T-cell (primary cell): Measurements from ENCODE around the gene SMARCC1. TPM values are rescaled to one million over a fixed set of nuclear protein-coding genes. Genes with fewer than 3 reads are reported as not detected.
A peak's percentile ranks its signal among the peaks of the same experiment; 100 is the strongest.

ENCODE experiments used
- ATAC-seq, 4 experiments: fragments of 200-7000 bp in 3 of 4; fragments of 150-1000 bp in 1 of 4; cut with Tn5 transposase; replicated peaks in 1 of 4; 1 replicate in 3 of 4; 2 replicates in 1 of 4; pipeline ENCODE4 v1.10.0; 2021; ENCODE audit warnings: moderate library complexity in 3 of 4, mild to moderate bottlenecking in 2 of 4, moderate number of reproducible peaks in 1 of 4
- CTCF ChIA-PET, 2 donors: fragments of 300-600 bp; sonication (Branson Sonifier 250); formaldehyde crosslinking; loops; one replicate each; lab custom pipeline; 2022; ENCODE audit warnings: antibody characterized with exemption in 2 of 2; lab: Charles Lee
- POLR2A ChIA-PET, 2 donors: fragments of 300-600 bp; sonication (Branson Sonifier 250); formaldehyde crosslinking; loops; one replicate each; lab custom pipeline; 2022; ENCODE audit warnings: antibody characterized with exemption in 2 of 2; lab: Charles Lee
- DNase-seq, 35 experiments: peaks; one replicate each; pipeline versions ENCODE4 v3.0.0 to v3.0.0-alpha.2; 2013 to 2023
- H3K27ac ChIP-seq: one replicate; pipeline ENCODE4 v1.5.1; 2013; ENCODE audit warnings: low read length
- H3K27me3 ChIP-seq, 2 experiments: replicated peaks in 1 of 2; 1 replicate in 1 of 2; 2 replicates in 1 of 2; pipeline versions ENCODE4 v1.6.1 to v1.7.0; 2013; ENCODE audit warnings: low read length in 1 of 2, mixed read lengths in 1 of 2; ENCODE audit not compliant: control insufficient read depth in 2 of 2, insufficient read depth in 2 of 2; ENCODE audit errors: extremely low read depth in 1 of 2
- H3K36me3 ChIP-seq, 2 donors: 1 replicate in 1 of 2; 2 replicates in 1 of 2; pipeline versions ENCODE4 v1.6.1 to v1.7.0; 2013; ENCODE audit warnings: low read length in 1 of 2; ENCODE audit not compliant: control insufficient read depth in 2 of 2, insufficient read depth in 1 of 2; ENCODE audit errors: extremely low read depth in 1 of 2
- H3K4me1 ChIP-seq, 2 experiments: 1 replicate in 1 of 2; 2 replicates in 1 of 2; pipeline versions ENCODE4 v1.6.1 to v1.7.0; 2013; ENCODE audit warnings: low read length in 2 of 2, mixed read lengths in 1 of 2; ENCODE audit not compliant: insufficient read depth in 2 of 2, control insufficient read depth in 1 of 2; ENCODE audit errors: extremely low read depth in 1 of 2
- H3K4me3 ChIP-seq, 2 donors: 1 replicate in 1 of 2; 2 replicates in 1 of 2; pipeline versions ENCODE4 v1.5.1 to v1.7.0; 2013; ENCODE audit warnings: mild to moderate bottlenecking in 2 of 2, low read length in 1 of 2, moderate library complexity in 1 of 2; ENCODE audit not compliant: control insufficient read depth in 1 of 2; ENCODE audit errors: extremely low read depth in 1 of 2
- H3K9me3 ChIP-seq: 2 replicates; pipeline ENCODE4 v1.7.0; 2013
- H3K27ac Mint-ChIP-seq, 2 donors: one replicate each; pipeline ENCODE4 v1.8.0; 2020 to 2021; ENCODE audit warnings: mild to moderate bottlenecking in 2 of 2, mixed read lengths in 2 of 2
- H3K27me3 Mint-ChIP-seq, 2 donors: one replicate each; pipeline ENCODE4 v1.8.0; 2021 to 2022; ENCODE audit warnings: mixed read lengths in 2 of 2
- H3K36me3 Mint-ChIP-seq: one replicate; pipeline ENCODE4 v1.8.0; 2021; ENCODE audit warnings: mixed read lengths
- H3K4me1 Mint-ChIP-seq, 3 donors: one replicate each; pipeline ENCODE4 v1.8.0; 2020 to 2022; ENCODE audit warnings: mixed read lengths in 3 of 3, mild to moderate bottlenecking in 1 of 3
- H3K4me3 Mint-ChIP-seq, 3 donors: one replicate each; pipeline ENCODE4 v1.8.0; 2020 to 2022; ENCODE audit warnings: mild to moderate bottlenecking in 3 of 3, mixed read lengths in 3 of 3, moderate library complexity in 3 of 3
- H3K9me3 Mint-ChIP-seq, 3 donors: one replicate each; pipeline ENCODE4 v1.8.0; 2020 to 2022; ENCODE audit warnings: mixed read lengths in 3 of 3
- WGBS: methylation state at CpG from one replicate; pipeline ENCODE4 v1.1.5; 2013; ENCODE audit warnings: missing lambda C conversion rate; ENCODE audit not compliant: insufficient coverage; 5-methylcytosine and 5-hydroxymethylcytosine counted together
- total RNA-seq, 35 experiments: library from RNA in 6 of 35; stranded (reverse) in 6 of 35; fragments of 120-200 nt in 1 of 35; gene quantifications; one replicate each; pipeline versions ENCODE4 v1.2.1 to v1.2.4 and lab custom pipeline; 2013 to 2026

The SMARCC1 gene
- total RNA-seq, 5 donors from 2014 or later (not counting 1 experiment from before 2014, with no cell fraction given) = 88.9 to 99.3 (median 92.4) TPM

- Mint-ChIP-seq H3K4me1 (peaks cover 0 to 4% (median 3%) of the 10 kb centered on the region in 3 donors), H3K4me3 (no peak overlapping the region), H3K27me3 (no peaks in the 10 kb centered on the region), H3K27ac (peak overlapping the region in 1 of 2 donors; percentile 61), H3K9me3 (peaks cover 0 to 11% (median 0%) of the 10 kb centered on the region in 3 donors), H3K36me3 (peaks cover 53% of the 10 kb centered on the region)
- H3K4me1 ChIP-seq = no peaks in the 10 kb centered on the region
- ChIA-PET CTCF (no interaction called here), POLR2A (no interaction called here)
- ATAC-seq (no peak), DNase-seq (no peak)
- no peaks in the 10 kb centered on the region for H3K27me3 ChIP-seq
- peaks cover 8 to 46% of the 10 kb centered on the region in 2 donors for H3K36me3 ChIP-seq
- no peak overlapping the region for H3K4me3 ChIP-seq
- WGBS = 100% methylated on average over 3 of the region's 5 CpGs
- H3K27ac ChIP-seq = no peak overlapping the region
- peaks cover 2% of the 10 kb centered on the region for H3K9me3 ChIP-seq
These were observed 120.5 kb downstream of the SMARCC1 start for GRCh38 chr3:47661121-47661752.

GRCh38 chr3:47658444-47658843 lies 123.2 kb downstream of the SMARCC1 start:
- no peak overlapping the region for H3K27ac ChIP-seq
- CTCF ChIA-PET = no interaction called here
- Mint-ChIP-seq H3K27me3 (no peaks in the 10 kb centered on the region), H3K36me3 (peaks cover 61% of the 10 kb centered on the region), H3K4me1 (peaks cover 2 to 4% (median 3%) of the 10 kb centered on the region in 3 donors), H3K9me3 (peaks cover 0 to 11% (median 0%) of the 10 kb centered on the region in 3 donors), H3K27ac (no peak overlapping the region), H3K4me3 (no peak overlapping the region)
- POLR2A ChIA-PET = no interaction called here
- H3K4me1 ChIP-seq = no peaks in the 10 kb centered on the region
- H3K27me3 ChIP-seq = no peaks in the 10 kb centered on the region
- H3K36me3 ChIP-seq = peaks cover 8 to 37% of the 10 kb centered on the region in 2 donors
- H3K9me3 ChIP-seq = peaks cover 2% of the 10 kb centered on the region
- ATAC-seq = no peak
- H3K4me3 ChIP-seq = no peak overlapping the region
- DNase-seq = no peak
- WGBS = no CpG with 5 or more reads among the region's 1 CpG

GRCh38 chr3:47652142-47652541 lies 129.6 kb downstream of the SMARCC1 start:
- POLR2A ChIA-PET = interaction anchor here in 1 of 2 donors (0.7 kb wide), 1 partner anchor 1094 kb away, joined by 9 read pairs; no protein-coding TSS in a partner anchor
- no peak overlapping the region for H3K4me3 Mint-ChIP-seq
- H3K9me3 Mint-ChIP-seq = no peaks in the 10 kb centered on the region
- no peak for ATAC-seq
- CTCF ChIA-PET = no interaction called here
- WGBS = 100% methylated on average over 1 of the region's 3 CpGs
- H3K4me1 Mint-ChIP-seq = peaks cover 0 to 4% (median 3%) of the 10 kb centered on the region in 3 donors
- no peaks in the 10 kb centered on the region for H3K4me1 ChIP-seq
- H3K27me3 ChIP-seq = no peaks in the 10 kb centered on the region
- DNase-seq = no peak
- peaks cover 5 to 12% of the 10 kb centered on the region in 2 donors for H3K36me3 ChIP-seq
- no peaks in the 10 kb centered on the region for H3K9me3 ChIP-seq
- H3K27ac ChIP-seq = no peak overlapping the region
- no peak overlapping the region for H3K27ac Mint-ChIP-seq
- H3K27me3 Mint-ChIP-seq = no peaks in the 10 kb centered on the region
- H3K36me3 Mint-ChIP-seq = peaks cover 47% of the 10 kb centered on the region
- no peak overlapping the region for H3K4me3 ChIP-seq

- Mint-ChIP-seq H3K4me3 (no peak overlapping the region), H3K27ac (no peak overlapping the region), H3K4me1 (peaks cover 0 to 4% (median 0%) of the 10 kb centered on the region in 3 donors), H3K9me3 (no peaks in the 10 kb centered on the region), H3K36me3 (peaks cover 46% of the 10 kb centered on the region), H3K27me3 (no peaks in the 10 kb centered on the region)
- H3K9me3 ChIP-seq = no peaks in the 10 kb centered on the region
- H3K36me3 ChIP-seq = peaks cover 0 to 16% of the 10 kb centered on the region in 2 donors
- POLR2A ChIA-PET = no interaction called here
- no peak overlapping the region for H3K4me3 ChIP-seq
- no peaks in the 10 kb centered on the region for H3K27me3 ChIP-seq
- DNase-seq (no peak), ATAC-seq (no peak)
- no peaks in the 10 kb centered on the region for H3K4me1 ChIP-seq
- CTCF ChIA-PET = no interaction called here
- 100% methylated on average over 1 of the region's 1 CpG for WGBS
- no peak overlapping the region for H3K27ac ChIP-seq
These were observed 131.4 kb downstream of the SMARCC1 start for GRCh38 chr3:47650294-47650693.

- Mint-ChIP-seq H3K36me3 (peaks cover 39% of the 10 kb centered on the region), H3K27ac (no peak overlapping the region), H3K9me3 (no peaks in the 10 kb centered on the region), H3K4me1 (peaks cover 0 to 2% (median 0%) of the 10 kb centered on the region in 3 donors), H3K27me3 (no peaks in the 10 kb centered on the region), H3K4me3 (no peak overlapping the region)
- Histone ChIP-seq H3K27me3 (no peaks in the 10 kb centered on the region), H3K4me1 (no peaks in the 10 kb centered on the region), H3K27ac (no peak overlapping the region), H3K9me3 (no peaks in the 10 kb centered on the region), H3K36me3 (peaks cover 0 to 28% of the 10 kb centered on the region in 2 donors), H3K4me3 (no peak overlapping the region)
- 92% methylated on average over 2 of the region's 2 CpGs for WGBS
- DNase-seq (no peak), ATAC-seq (no peak)
- POLR2A ChIA-PET = no interaction called here
- CTCF ChIA-PET = no interaction called here
These were observed 134.1 kb downstream of the SMARCC1 start for GRCh38 chr3:47647550-47647949.

- DNase-seq (no peak), ATAC-seq (no peak)
- CTCF ChIA-PET = no interaction called here
- H3K4me1 Mint-ChIP-seq = peaks cover 0 to 3% (median 2%) of the 10 kb centered on the region in 3 donors
- H3K9me3 Mint-ChIP-seq = no peaks in the 10 kb centered on the region
- Histone ChIP-seq H3K36me3 (peaks cover 0 to 32% of the 10 kb centered on the region in 2 donors), H3K27me3 (no peaks in the 10 kb centered on the region), H3K27ac (no peak overlapping the region), H3K4me3 (no peak overlapping the region), H3K9me3 (no peaks in the 10 kb centered on the region), H3K4me1 (no peaks in the 10 kb centered on the region)
- no peak overlapping the region for H3K27ac Mint-ChIP-seq
- H3K27me3 Mint-ChIP-seq = no peaks in the 10 kb centered on the region
- no peak overlapping the region for H3K4me3 Mint-ChIP-seq
- peaks cover 43% of the 10 kb centered on the region for H3K36me3 Mint-ChIP-seq
- no CpG with 5 or more reads among the region's 4 CpGs for WGBS
- POLR2A ChIA-PET = no interaction called here
These were observed 135.3 kb downstream of the SMARCC1 start for GRCh38 chr3:47646362-47646761.
